Measurements from ENCODE around the gene PCED1B. TPM values are rescaled to one million over a fixed set of nuclear protein-coding genes. Genes with fewer than 3 reads are reported as not detected.

The PCED1B gene
- total RNA-seq, 1 donor from 2014 or later, result 0.55 TPM

GRCh38 chr12:47156167-47156736 is 76.8 kb downstream of the PCED1B start:
- H3K27ac ChIP-seq (replicated peaks), result peak overlapping the region; percentile 24
- DNase-seq, result no peak

DNA sequence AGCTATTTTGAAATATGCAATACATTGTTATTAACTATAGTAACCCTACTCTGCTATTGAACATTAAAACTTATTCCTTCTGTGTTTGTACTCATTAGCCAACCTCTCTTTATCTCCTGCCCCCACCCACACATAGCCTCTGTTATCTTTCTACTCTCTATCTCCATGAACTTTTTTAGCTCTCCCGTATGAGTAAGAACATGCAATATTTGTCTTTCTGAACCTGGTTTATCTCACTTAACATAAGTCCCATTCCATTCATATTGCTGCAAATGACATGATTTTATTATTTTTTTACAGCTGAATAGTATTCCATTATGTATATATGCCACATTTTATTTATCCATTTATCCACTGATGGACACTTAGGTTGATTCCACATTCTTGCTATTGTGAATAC is 79.4 kb downstream of the PCED1B start:
- intact Hi-C loops (cut with micrococcal nuclease), result no loop called here
- Histone ChIP-seq H3K36me3 (no peaks in the 10 kb centered on the region), H3K4me1 (peaks cover 12% of the 10 kb centered on the region), H3K9me3 (replicated peaks) (peaks cover 11% of the 10 kb centered on the region), H3K27ac (replicated peaks) (no peak overlapping the region), H3K4me3 (no peak overlapping the region), H3K27me3 (ENCODE audit: low read depth) (no peaks in the 10 kb centered on the region)
- TF ChIP-seq CTCF (IDR thresholded peaks at IDR 0.05; ENCODE audit: borderline replicate concordance), result no peak
- DNase-seq, result no peak

More at GRCh38 chr12:47156167-47156736, 76.8 kb downstream of the PCED1B start:
- H3K36me3 ChIP-seq, result no peaks in the 10 kb centered on the region
- TF ChIP-seq CTCF (IDR thresholded peaks at IDR 0.05; ENCODE audit: borderline replicate concordance), result no peak
- no peaks in the 10 kb centered on the region for H3K27me3 ChIP-seq (ENCODE audit: low read depth)
- intact Hi-C loops (cut with micrococcal nuclease), result no loop called here
- peaks cover 12% of the 10 kb centered on the region for H3K4me1 ChIP-seq
- H3K9me3 ChIP-seq (replicated peaks), result peaks cover 6% of the 10 kb centered on the region
- H3K4me3 ChIP-seq, result no peak overlapping the region

- H3K36me3 ChIP-seq, result no peaks in the 10 kb centered on the region
- intact Hi-C loops (cut with micrococcal nuclease), result no loop called here
- no peak for TF ChIP-seq CTCF (IDR thresholded peaks at IDR 0.05; ENCODE audit: borderline replicate concordance)
- H3K4me3 ChIP-seq, result no peak overlapping the region
- no peaks in the 10 kb centered on the region for H3K27me3 ChIP-seq (ENCODE audit: low read depth)
- peaks cover 12% of the 10 kb centered on the region for H3K4me1 ChIP-seq
- DNase-seq, result no peak
- H3K9me3 ChIP-seq (replicated peaks), result peaks cover 11% of the 10 kb centered on the region
- no peak overlapping the region for H3K27ac ChIP-seq (replicated peaks)
Observed at GRCh38 chr12:47159348-47159747, 79.9 kb downstream of the PCED1B start.

DNA sequence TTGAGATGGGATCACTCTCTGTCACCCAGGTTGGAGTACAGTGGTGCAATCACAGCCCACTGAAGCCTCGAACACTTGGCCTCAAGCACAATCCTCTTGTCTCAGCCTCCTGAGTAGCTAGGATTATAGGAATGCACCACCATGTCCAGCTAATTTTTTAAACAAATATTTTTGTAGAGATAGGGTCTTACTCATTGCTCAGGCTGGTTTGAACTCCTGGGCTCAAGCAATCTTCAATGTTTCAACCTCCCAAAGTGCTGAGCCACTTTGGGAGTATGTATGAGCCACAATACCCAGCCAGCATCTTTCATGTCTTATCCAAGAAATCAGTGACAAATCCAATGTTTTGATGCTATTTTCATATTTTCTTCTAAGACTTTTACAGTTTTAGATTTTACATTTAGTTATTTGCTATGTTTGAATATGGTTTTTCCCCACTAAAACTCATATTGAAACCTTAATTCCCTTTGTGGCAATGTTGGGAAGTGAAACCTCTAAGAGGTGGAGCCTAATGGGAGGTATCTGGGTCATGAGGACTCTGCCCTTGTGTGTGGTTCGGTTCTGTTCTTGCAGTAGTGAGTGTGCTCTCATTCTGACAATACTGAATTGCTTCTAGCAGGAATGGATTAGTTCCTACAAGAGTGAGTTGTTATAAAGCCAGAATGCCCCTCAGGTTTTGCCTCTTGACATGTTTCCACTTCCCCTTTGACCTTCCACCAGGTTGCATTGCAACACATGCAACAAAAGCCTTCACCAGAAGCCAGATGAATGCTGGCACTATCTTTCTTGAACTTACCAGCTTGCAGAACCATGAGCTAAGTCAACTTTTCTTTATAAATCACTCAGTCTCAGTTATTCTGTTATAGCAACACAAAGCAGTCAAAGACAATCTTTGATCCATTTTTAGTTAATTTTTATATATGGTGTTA is 81.2 kb downstream of the PCED1B start:
- H3K36me3 ChIP-seq, result no peaks in the 10 kb centered on the region
- H3K9me3 ChIP-seq (replicated peaks), result peaks cover 11% of the 10 kb centered on the region
- H3K27ac ChIP-seq (replicated peaks), result no peak overlapping the region
- no peaks in the 10 kb centered on the region for H3K27me3 ChIP-seq (ENCODE audit: low read depth)
- peaks cover 11% of the 10 kb centered on the region for H3K4me1 ChIP-seq
- intact Hi-C loops (cut with micrococcal nuclease), result no loop called here
- H3K4me3 ChIP-seq, result no peak overlapping the region
- DNase-seq, result no peak
- TF ChIP-seq CTCF (IDR thresholded peaks at IDR 0.05; ENCODE audit: borderline replicate concordance), result no peak

DNA sequence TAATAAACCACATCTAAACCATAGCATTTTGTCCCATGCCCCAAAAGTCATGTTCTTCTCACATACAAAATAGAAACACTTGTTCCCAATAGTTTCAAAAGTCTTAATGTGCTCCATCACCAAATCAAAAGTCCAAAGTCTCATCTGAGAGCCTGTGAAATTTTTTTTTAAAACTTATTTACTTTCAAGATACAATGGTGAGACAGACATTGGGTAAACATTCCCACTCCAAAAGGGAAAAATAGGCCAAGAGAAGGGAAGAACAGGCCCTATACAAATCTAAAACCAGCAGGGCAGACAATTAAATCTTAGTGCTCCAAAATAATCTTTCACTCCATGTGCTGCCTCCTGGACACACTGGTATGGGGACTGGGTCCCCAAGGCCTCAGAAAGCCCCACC is 84.7 kb downstream of the PCED1B start:
- no peak overlapping the region for H3K27ac ChIP-seq (replicated peaks)
- no peak for DNase-seq
- no peaks in the 10 kb centered on the region for H3K27me3 ChIP-seq (ENCODE audit: low read depth)
- intact Hi-C loops (cut with micrococcal nuclease), result no loop called here
- H3K4me3 ChIP-seq, result no peak overlapping the region
- TF ChIP-seq CTCF (IDR thresholded peaks at IDR 0.05; ENCODE audit: borderline replicate concordance), result no peak
- peaks cover 11% of the 10 kb centered on the region for H3K9me3 ChIP-seq (replicated peaks)
- H3K36me3 ChIP-seq, result no peaks in the 10 kb centered on the region
- no peaks in the 10 kb centered on the region for H3K4me1 ChIP-seq

Measured in left ventricle myocardium inferior (tissue), 1 donor.